ENCODE results near the gene PLXNA4. TPM values are rescaled to one million over a fixed set of nuclear protein-coding genes. Genes with fewer than 3 reads are reported as not detected.

The PLXNA4 gene
- total RNA-seq, 1 donor from 2014 or later: 5.2 TPM

GRCh38 chr7:132336797-132337196 lies 239.5 kb downstream of the PLXNA4 start:
- H3K9me3 Mint-ChIP-seq: no peaks in the 10 kb centered on the region
- no peaks in the 10 kb centered on the region for H3K4me1 Mint-ChIP-seq
- H3K4me3 Mint-ChIP-seq: no peak overlapping the region
- no peak for TF ChIP-seq CTCF (IDR thresholded peaks at IDR 0.05; ENCODE audit: unreplicated experiment)
- peaks cover 75% of the 10 kb centered on the region for H3K27me3 Mint-ChIP-seq (ENCODE audit: low read depth)
- no peak overlapping the region for H3K27ac Mint-ChIP-seq
- DNase-seq (ENCODE audit: low spot score in 2 of 2, unreplicated experiment in 2 of 2): no peak
- H3K36me3 Mint-ChIP-seq: no peaks in the 10 kb centered on the region

GRCh38 chr7:132333301-132333700 lies 243.0 kb downstream of the PLXNA4 start:
- DNase-seq (ENCODE audit: low spot score in 2 of 2, unreplicated experiment in 2 of 2): no peak
- H3K27me3 Mint-ChIP-seq (ENCODE audit: low read depth): peaks cover 77% of the 10 kb centered on the region
- TF ChIP-seq CTCF (IDR thresholded peaks at IDR 0.05; ENCODE audit: unreplicated experiment): no peak
- H3K4me1 Mint-ChIP-seq: no peaks in the 10 kb centered on the region
- no peaks in the 10 kb centered on the region for H3K36me3 Mint-ChIP-seq
- no peak overlapping the region for H3K4me3 Mint-ChIP-seq
- H3K9me3 Mint-ChIP-seq: no peaks in the 10 kb centered on the region
- H3K27ac Mint-ChIP-seq: no peak overlapping the region

- no peaks in the 10 kb centered on the region for H3K9me3 Mint-ChIP-seq
- no peaks in the 10 kb centered on the region for H3K4me1 Mint-ChIP-seq
- no peak for DNase-seq (ENCODE audit: low spot score in 2 of 2, unreplicated experiment in 2 of 2)
- TF ChIP-seq CTCF (IDR thresholded peaks at IDR 0.05; ENCODE audit: unreplicated experiment): no peak
- H3K36me3 Mint-ChIP-seq: no peaks in the 10 kb centered on the region
- no peak overlapping the region for H3K4me3 Mint-ChIP-seq
- H3K27me3 Mint-ChIP-seq (ENCODE audit: low read depth): peaks cover 84% of the 10 kb centered on the region
- no peak overlapping the region for H3K27ac Mint-ChIP-seq
Measured at GRCh38 chr7:132328760-132329159, 247.5 kb downstream of the PLXNA4 start.

GRCh38 chr7:132328047-132328620 lies 248.1 kb downstream of the PLXNA4 start:
- Mint-ChIP-seq H3K4me3 (no peak overlapping the region), H3K9me3 (no peaks in the 10 kb centered on the region), H3K27ac (no peak overlapping the region), H3K36me3 (no peaks in the 10 kb centered on the region), H3K27me3 (ENCODE audit: low read depth) (peaks cover 85% of the 10 kb centered on the region), H3K4me1 (no peaks in the 10 kb centered on the region)
- DNase-seq (ENCODE audit: low spot score in 2 of 2, unreplicated experiment in 2 of 2): no peak
- TF ChIP-seq CTCF (IDR thresholded peaks at IDR 0.05; ENCODE audit: unreplicated experiment): no peak

- H3K4me1 Mint-ChIP-seq: no peaks in the 10 kb centered on the region
- H3K4me3 Mint-ChIP-seq: no peak overlapping the region
- no peaks in the 10 kb centered on the region for H3K9me3 Mint-ChIP-seq
- TF ChIP-seq CTCF (IDR thresholded peaks at IDR 0.05; ENCODE audit: unreplicated experiment): no peak
- H3K36me3 Mint-ChIP-seq: no peaks in the 10 kb centered on the region
- H3K27ac Mint-ChIP-seq: no peak overlapping the region
- H3K27me3 Mint-ChIP-seq (ENCODE audit: low read depth): peaks cover 87% of the 10 kb centered on the region
- no peak for DNase-seq (ENCODE audit: low spot score in 2 of 2, unreplicated experiment in 2 of 2)
Measured at GRCh38 chr7:132326878-132327589, 249.2 kb downstream of the PLXNA4 start.
